ENCODE results near the gene FURIN. TPM values are rescaled to one million over a fixed set of nuclear protein-coding genes. Genes with fewer than 3 reads are reported as not detected.

The FURIN gene
- total and polyA plus RNA-seq, 2 of the 4 experiments (the other 2 are of a cell fraction): 34.8 to 54.3 TPM

GRCh38 chr15:90915808-90916440 lies 47.5 kb downstream of the FURIN start:
- H2BK15ac ChIP-seq (ENCODE audit: low read depth, low read length): no peak overlapping the region
- H3K56ac ChIP-seq (ENCODE audit: extremely low read depth, insufficient read depth, low read length): no peak overlapping the region
- dilution Hi-C loops (cut with HindIII; ENCODE audit: low sequenced_read_pairs, unreplicated experiment) (no loop called here), intact Hi-C loops (cut with micrococcal nuclease) (no loop called here), in situ Hi-C loops (cut with MboI; ENCODE audit: low sequenced_read_pairs) (no loop called here)
- H3K14ac ChIP-seq (replicated peaks; ENCODE audit: low read depth, low read length): no peak overlapping the region; the same call in 1 of the 2 replicates
- no peaks in the 10 kb centered on the region for H3K79me1 ChIP-seq (ENCODE audit: low read depth in 1 of 2, low read length in 2 of 2)
- TF ChIP-seq CTCF (conservative IDR thresholded peaks at IDR 0.05; ENCODE audit: low read depth, low read length) (no peak), NFE2L2 (IDR thresholded peaks at IDR 0.05; ENCODE audit: low read depth, low read length) (0 out of 2 replicates have a peak, but pooled peaks have one; percentile 5), MAZ (IDR thresholded peaks at IDR 0.05; ENCODE audit: borderline replicate concordance, low read depth, low read length) (peak; percentile 18; the same call in 1 of the 2 replicates), FOS (IDR thresholded peaks at IDR 0.05; ENCODE audit: low read depth, low read length) (0 out of 2 replicates have a peak, but pooled peaks have one; percentile 26), RFX5 (IDR thresholded peaks at IDR 0.05; ENCODE audit: low read depth, low read length) (no peak)
- no peak overlapping the region; the same call in 1 of the 2 replicates for H2AK5ac ChIP-seq (ENCODE audit: low read depth, low read length)
- H3K4me3 ChIP-seq (ENCODE audit: insufficient read depth, low read depth, low read length): no peak overlapping the region
- DNase-seq (peak; percentile 75), ATAC-seq (ENCODE audit: low read depth) (peak; percentile 77)
- WGBS, 2 experiments (ENCODE audit: extremely low coverage in 2 of 2, insufficient read length in 1 of 2): 74% methylated on average over 16 of the region's 25 CpGs; no CpG with 5 or more reads in 1 of the 2 experiments
- H3K27me3 ChIP-seq (ENCODE audit: control insufficient read depth, insufficient read depth, low read length): no peaks in the 10 kb centered on the region
- H2BK120ac ChIP-seq (ENCODE audit: low read depth, low read length): no peak overlapping the region
- no peak overlapping the region for H3K4me2 ChIP-seq (ENCODE audit: low read depth, low read length)
- H3K9ac ChIP-seq (ENCODE audit: low read depth, low read length): no peak overlapping the region
- no peak overlapping the region for H3K23ac ChIP-seq (ENCODE audit: low read depth, low read length)
- no TSS peak for BruUV-seq (replicated peaks)
- peak overlapping the region; percentile 5 for H2AFZ ChIP-seq (replicated peaks; ENCODE audit: low read length, poor library complexity)
- peaks cover 3% of the 10 kb centered on the region; the same call in 1 of the 2 replicates for H3K9me1 ChIP-seq (ENCODE audit: insufficient read depth, low read length)
- CTCF ChIA-PET: no interaction called here
- H3K18ac ChIP-seq (ENCODE audit: low read depth, low read length): no peak overlapping the region
- peak overlapping the region in 1 of 2 experiments; percentile 35; a peak in 1 of 4 replicates for H4K8ac ChIP-seq (ENCODE audit: low read depth in 2 of 2, low read length in 2 of 2)
- H3K9me3 ChIP-seq (ENCODE audit: control insufficient read depth, insufficient read depth, low read length): no peaks in the 10 kb centered on the region
- no peak overlapping the region; the same call in 1 of the 2 replicates for H3K4ac ChIP-seq (ENCODE audit: low read depth, low read length)
- peak overlapping the region; percentile 66 for H2AK9ac ChIP-seq (replicated peaks; ENCODE audit: low read depth, low read length, poor library complexity)
- peaks cover 50% of the 10 kb centered on the region for H3K36me3 ChIP-seq (ENCODE audit: control insufficient read depth, insufficient read depth, low read length)
- H3K4me1 ChIP-seq (ENCODE audit: control insufficient read depth, insufficient read depth, low read length): peaks cover 10% of the 10 kb centered on the region; the same call in 1 of the 2 replicates
- H4K20me1 ChIP-seq (ENCODE audit: insufficient read depth, low read length): no peaks in the 10 kb centered on the region
- no peak overlapping the region for H2BK5ac ChIP-seq (ENCODE audit: low read depth, low read length, poor library complexity, severe bottlenecking)
- no peak overlapping the region for H4K5ac ChIP-seq (ENCODE audit: low read depth, low read length)
- POLR2A ChIA-PET (ENCODE audit: unreplicated experiment): no interaction called here
- no peak overlapping the region for H2BK20ac ChIP-seq (ENCODE audit: low read depth, low read length)
- H3K27ac ChIP-seq (ENCODE audit: insufficient read depth, low read length): 0 out of 2 replicates have a peak overlapping the region, but pooled peaks have one; percentile 5
- H4K91ac ChIP-seq (ENCODE audit: insufficient read depth, low read depth, low read length): no peak overlapping the region

All from IMR-90 (cell line).